ENCODE data around the gene RTN4R.

DNA sequence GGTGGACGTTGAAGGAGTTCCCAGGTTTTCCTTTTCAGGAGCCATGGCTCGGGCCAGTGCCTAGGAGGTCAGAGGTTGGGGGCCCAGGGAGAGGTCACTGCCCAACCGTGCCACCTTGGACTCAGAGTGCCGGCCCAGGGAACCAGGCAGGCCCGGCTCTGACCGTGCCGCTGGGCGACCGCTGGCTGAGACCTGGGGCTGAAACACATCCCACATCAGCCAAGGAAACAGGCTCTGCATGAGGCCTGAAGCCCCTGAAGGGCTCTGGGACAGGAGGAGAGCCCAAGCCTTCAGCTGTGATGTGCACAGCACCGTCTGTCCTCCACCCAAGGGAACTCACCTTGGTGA, 21.9 kb upstream of the RTN4R start:
- TF ChIP-seq, protein P1, sequence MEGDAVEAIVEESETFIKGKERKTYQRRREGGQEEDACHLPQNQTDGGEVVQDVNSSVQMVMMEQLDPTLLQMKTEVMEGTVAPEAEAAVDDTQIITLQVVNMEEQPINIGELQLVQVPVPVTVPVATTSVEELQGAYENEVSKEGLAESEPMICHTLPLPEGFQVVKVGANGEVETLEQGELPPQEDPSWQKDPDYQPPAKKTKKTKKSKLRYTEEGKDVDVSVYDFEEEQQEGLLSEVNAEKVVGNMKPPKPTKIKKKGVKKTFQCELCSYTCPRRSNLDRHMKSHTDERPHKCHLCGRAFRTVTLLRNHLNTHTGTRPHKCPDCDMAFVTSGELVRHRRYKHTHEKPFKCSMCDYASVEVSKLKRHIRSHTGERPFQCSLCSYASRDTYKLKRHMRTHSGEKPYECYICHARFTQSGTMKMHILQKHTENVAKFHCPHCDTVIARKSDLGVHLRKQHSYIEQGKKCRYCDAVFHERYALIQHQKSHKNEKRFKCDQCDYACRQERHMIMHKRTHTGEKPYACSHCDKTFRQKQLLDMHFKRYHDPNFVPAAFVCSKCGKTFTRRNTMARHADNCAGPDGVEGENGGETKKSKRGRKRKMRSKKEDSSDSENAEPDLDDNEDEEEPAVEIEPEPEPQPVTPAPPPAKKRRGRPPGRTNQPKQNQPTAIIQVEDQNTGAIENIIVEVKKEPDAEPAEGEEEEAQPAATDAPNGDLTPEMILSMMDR (IDR thresholded peaks at IDR 0.05): no peak
- TF ChIP-seq EP300 (IDR thresholded peaks at IDR 0.05) (no peak), POLR2A (IDR thresholded peaks at IDR 0.05) (no peak)

Data from ovary (tissue), 3 donors.